Cardiac muscle cell (in vitro differentiated cells and primary cell): ENCODE results near the gene RAPGEF3. TPM values are rescaled to one million over a fixed set of nuclear protein-coding genes. Genes with fewer than 3 reads are reported as not detected.

Experiments
- DNase-seq, 2 donors: peaks; one replicate each; pipeline versions ENCODE4 v3.0.0 to v3.0.0-alpha.2; 2010 to 2017; ENCODE audit warnings: low read depth in 1 of 2, low spot score in 1 of 2
- H3K27ac ChIP-seq: fragments of 200-600 bp; sonication (generic); 2 replicates; pipeline ENCODE4 v1.5.1; 2016
- H3K27me3 ChIP-seq: fragments of 200-600 bp; sonication (generic); 2 replicates; pipeline ENCODE4 v1.6.0; 2016; ENCODE audit warnings: control low read depth
- H3K36me3 ChIP-seq: fragments of 200-600 bp; sonication (generic); 2 replicates; pipeline ENCODE4 v1.5.1; 2016; ENCODE audit warnings: control low read depth
- H3K4me1 ChIP-seq: fragments of 200-600 bp; sonication (generic); 2 replicates; pipeline ENCODE4 v1.8.1; 2017; ENCODE audit warnings: low read depth, mild to moderate bottlenecking, mixed run types
- H3K4me3 ChIP-seq: fragments of 200-600 bp; sonication (generic); 2 replicates; pipeline ENCODE4 v1.5.1; 2016; ENCODE audit warnings: mild to moderate bottlenecking
- H3K9me3 ChIP-seq: fragments of 200-600 bp; sonication (generic); 2 replicates; pipeline ENCODE4 v1.5.1; 2017; ENCODE audit warnings: low read depth, mild to moderate bottlenecking, control low read depth
- CTCF ChIP-seq: IDR thresholded peaks from 2 replicates; pipeline ENCODE4 v1.5.1; 2012; ENCODE audit warnings: low read depth, mild to moderate bottlenecking, low read length
- polyA plus RNA-seq: library from polyadenylated mRNA; unstranded; fragments of >200 nt; fragmentation: Nextera tagmentation; extraction: Ambion mirVana; gene quantifications from 2 replicates; pipeline ENCODE4 v1.2.1, GENCODE V29; 2016
- total RNA-seq: library from RNA; depleted of rRNA; stranded (reverse); fragments of >200 nt; gene quantifications from 2 replicates; pipeline ENCODE4 v1.2.3, GENCODE V29; 2016

Gene RAPGEF3
- total and polyA plus RNA-seq, 2 experiments from 2014 or later: 3.3 to 8.8 TPM

GRCh38 chr12:47773062-47773857 is 14.6 kb upstream of the RAPGEF3 start, which contains the start of gene SLC48A1:
Gene SLC48A1 (plus strand): TSS chr12:47773238. CDS start chr12:47773305, 67 bp downstream.
- peak; percentile 29 for TF ChIP-seq CTCF

GRCh38 chr12:47772738-47773061 is 14.0 kb upstream of the RAPGEF3 start:
- no peak for TF ChIP-seq CTCF
- DNase-seq: no peak
- no peak overlapping the region for H3K27ac ChIP-seq
- no peaks in the 10 kb centered on the region for H3K36me3 ChIP-seq
- peak overlapping the region; percentile 98 for H3K4me3 ChIP-seq
- no peaks in the 10 kb centered on the region for H3K9me3 ChIP-seq
- peaks cover 5% of the 10 kb centered on the region for H3K4me1 ChIP-seq
- H3K27me3 ChIP-seq: no peaks in the 10 kb centered on the region

More at GRCh38 chr12:47773062-47773857, 14.6 kb upstream of the RAPGEF3 start, which contains the start of gene SLC48A1:
- Histone ChIP-seq H3K36me3 (no peaks in the 10 kb centered on the region), H3K9me3 (no peaks in the 10 kb centered on the region), H3K27me3 (no peaks in the 10 kb centered on the region), H3K4me1 (peaks cover 5% of the 10 kb centered on the region), H3K27ac (peak within 1 kb of the TSS; percentile 58), H3K4me3 (peak within 1 kb of the TSS; percentile 98)
- peak; percentile 62 to 89 for DNase-seq

- DNase-seq: no peak
- Histone ChIP-seq H3K36me3 (no peaks in the 10 kb centered on the region), H3K27ac (no peak overlapping the region), H3K27me3 (no peaks in the 10 kb centered on the region), H3K9me3 (no peaks in the 10 kb centered on the region), H3K4me3 (no peak overlapping the region), H3K4me1 (peaks cover 5% of the 10 kb centered on the region)
- TF ChIP-seq CTCF: no peak
Measured at GRCh38 chr12:47772094-47772660, 13.5 kb upstream of the RAPGEF3 start.

- Histone ChIP-seq H3K27me3 (no peaks in the 10 kb centered on the region), H3K4me3 (no peak overlapping the region), H3K36me3 (no peaks in the 10 kb centered on the region), H3K4me1 (peaks cover 5% of the 10 kb centered on the region), H3K27ac (no peak overlapping the region), H3K9me3 (no peaks in the 10 kb centered on the region)
- DNase-seq: no peak
- TF ChIP-seq CTCF: no peak
Measured at GRCh38 chr12:47771304-47771703, 12.6 kb upstream of the RAPGEF3 start.

GRCh38 chr12:47770086-47770726 is 11.5 kb upstream of the RAPGEF3 start:
- no peaks in the 10 kb centered on the region for H3K27me3 ChIP-seq
- no peak overlapping the region for H3K4me3 ChIP-seq
- no peak for TF ChIP-seq CTCF

More at GRCh38 chr12:47770086-47770726, 11.5 kb upstream of the RAPGEF3 start:
- Histone ChIP-seq H3K36me3 (no peaks in the 10 kb centered on the region), H3K27ac (no peak overlapping the region), H3K9me3 (no peaks in the 10 kb centered on the region), H3K4me1 (peaks cover 5% of the 10 kb centered on the region)
- peak in 1 of 2 donors; percentile 68 for DNase-seq
